ENCODE results near the gene STK35.

Gene STK35

DNA sequence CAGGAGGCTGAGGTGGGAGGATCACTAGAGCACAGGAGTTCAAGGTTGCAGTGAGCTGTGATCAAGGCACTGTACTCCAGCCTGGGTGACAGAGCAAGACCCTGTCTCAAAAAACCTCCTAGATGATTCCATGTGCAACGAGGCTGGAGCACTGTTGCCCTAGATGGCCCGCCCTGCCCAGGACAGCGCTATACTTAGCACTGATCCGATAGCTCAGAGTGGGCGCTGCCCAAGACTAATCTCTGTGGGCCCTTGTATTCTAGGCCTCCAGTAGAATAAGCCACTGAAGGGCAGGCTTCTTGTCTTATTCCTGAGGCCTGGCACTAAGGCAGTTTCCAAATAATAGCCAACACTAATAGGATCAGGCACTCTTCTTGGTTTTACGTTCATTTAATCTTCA, 41.0 kb downstream of the STK35 start:
- DNase-seq (ENCODE audit: low spot score), result no peak
- TF ChIP-seq, protein P1, sequence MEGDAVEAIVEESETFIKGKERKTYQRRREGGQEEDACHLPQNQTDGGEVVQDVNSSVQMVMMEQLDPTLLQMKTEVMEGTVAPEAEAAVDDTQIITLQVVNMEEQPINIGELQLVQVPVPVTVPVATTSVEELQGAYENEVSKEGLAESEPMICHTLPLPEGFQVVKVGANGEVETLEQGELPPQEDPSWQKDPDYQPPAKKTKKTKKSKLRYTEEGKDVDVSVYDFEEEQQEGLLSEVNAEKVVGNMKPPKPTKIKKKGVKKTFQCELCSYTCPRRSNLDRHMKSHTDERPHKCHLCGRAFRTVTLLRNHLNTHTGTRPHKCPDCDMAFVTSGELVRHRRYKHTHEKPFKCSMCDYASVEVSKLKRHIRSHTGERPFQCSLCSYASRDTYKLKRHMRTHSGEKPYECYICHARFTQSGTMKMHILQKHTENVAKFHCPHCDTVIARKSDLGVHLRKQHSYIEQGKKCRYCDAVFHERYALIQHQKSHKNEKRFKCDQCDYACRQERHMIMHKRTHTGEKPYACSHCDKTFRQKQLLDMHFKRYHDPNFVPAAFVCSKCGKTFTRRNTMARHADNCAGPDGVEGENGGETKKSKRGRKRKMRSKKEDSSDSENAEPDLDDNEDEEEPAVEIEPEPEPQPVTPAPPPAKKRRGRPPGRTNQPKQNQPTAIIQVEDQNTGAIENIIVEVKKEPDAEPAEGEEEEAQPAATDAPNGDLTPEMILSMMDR (IDR thresholded peaks at IDR 0.05; ENCODE audit: extremely low read depth, missing control alignments), result no peak

DNA sequence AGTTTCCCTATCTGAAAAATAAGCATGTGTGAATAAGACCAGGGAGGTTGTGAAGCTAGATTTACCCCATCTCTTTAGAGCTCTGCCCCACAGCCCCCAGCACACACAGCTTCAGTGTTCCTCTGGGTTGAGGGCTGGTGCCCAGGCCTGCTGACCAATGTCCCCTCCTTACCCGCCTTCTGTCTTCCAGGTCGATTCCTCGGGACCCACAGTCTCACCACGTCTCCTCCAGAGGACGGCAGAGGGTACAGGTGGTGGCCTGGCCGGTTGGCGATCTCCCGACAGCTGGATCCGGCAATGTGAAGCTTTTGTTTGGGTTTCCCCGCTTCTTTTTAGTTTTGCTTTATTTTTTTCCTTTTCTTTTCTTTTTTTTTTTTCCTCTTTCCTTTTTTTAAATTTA, 42.0 kb downstream of the STK35 start:
- DNase-seq (ENCODE audit: low spot score), result no peak
- TF ChIP-seq, protein P1 (IDR thresholded peaks at IDR 0.05; ENCODE audit: extremely low read depth, missing control alignments), result no peak

DNA sequence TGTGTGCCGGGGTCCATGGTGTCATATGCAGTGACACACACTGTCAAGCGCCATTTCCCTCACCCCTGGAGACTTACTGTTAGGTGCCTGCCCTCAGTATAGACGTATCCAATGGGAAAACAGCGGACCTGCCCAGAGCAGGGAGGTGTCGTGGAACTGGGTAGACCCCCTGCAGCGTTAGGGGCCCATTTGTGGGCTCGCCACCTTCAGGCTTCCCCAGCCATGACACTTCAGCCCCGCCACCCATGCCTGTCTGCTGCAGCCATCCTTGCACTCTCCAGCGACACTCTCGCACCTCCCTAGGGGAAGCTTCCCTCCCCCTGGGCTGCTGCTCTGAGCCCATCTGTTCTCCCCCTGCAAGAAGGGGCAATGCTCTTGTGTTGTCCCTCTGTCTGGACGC, 43.2 kb downstream of the STK35 start:
- no peak for DNase-seq (ENCODE audit: low spot score)
- TF ChIP-seq, protein P1 (IDR thresholded peaks at IDR 0.05; ENCODE audit: extremely low read depth, missing control alignments), result no peak

DNA sequence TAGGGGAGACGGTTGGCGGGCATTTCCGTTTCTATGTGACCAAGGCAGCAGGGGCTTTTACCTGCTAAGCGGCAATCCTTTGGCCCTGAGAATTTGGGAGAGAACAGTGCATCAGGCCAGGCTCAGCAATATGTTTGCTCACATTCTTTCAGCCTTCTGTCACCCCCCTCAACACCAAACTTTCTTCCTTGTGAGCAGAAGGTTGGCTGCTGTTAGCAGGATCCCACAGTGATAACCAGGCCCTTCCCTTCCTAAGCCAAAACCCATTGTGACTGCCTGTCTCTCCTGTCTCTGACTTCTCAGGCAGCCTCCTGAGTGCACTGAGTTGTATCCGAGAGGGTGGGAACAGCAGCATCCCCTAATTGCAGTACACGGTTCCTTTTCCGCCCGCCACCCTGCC, 43.7 kb downstream of the STK35 start:
- DNase-seq (ENCODE audit: low spot score), result no peak
- TF ChIP-seq, protein P1 (IDR thresholded peaks at IDR 0.05; ENCODE audit: extremely low read depth, missing control alignments), result no peak

DNA sequence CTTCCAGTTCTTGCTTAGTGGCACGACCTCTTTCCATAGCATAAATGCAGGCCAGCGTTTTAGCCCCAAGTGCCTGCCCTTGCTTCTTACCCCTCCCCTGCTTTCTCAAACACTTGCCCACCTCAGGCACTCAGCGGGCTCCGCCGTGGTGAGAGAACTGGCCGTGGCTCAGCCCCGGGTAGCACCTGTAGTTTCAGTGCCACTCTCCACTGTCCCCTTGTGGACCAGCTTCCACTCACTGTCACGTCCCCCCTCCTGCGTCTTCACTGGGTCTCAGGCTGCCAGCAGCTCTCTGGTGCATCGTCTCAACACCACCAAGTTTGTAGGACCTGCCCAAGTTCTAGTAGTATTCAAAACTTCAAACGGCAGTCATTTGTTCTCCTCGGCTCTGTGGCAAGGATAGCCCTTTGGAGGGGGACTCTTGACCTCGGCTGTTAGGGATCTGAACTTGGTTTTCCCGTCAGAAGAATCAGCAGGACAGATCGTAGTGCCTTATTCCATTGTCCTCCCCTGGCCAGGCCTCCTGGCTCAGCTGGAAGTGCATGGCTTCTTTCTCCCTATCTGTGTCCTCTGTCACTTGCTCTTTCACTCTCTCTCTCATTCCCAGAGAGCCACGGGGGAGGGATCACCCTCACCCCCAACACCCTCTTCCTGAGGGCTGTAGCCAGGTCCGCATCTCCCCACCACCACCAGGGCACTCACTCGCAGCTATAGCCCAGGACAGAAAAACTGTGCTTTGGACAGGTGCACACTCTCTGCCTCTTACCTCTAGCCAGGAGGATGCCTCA, 44.6 kb downstream of the STK35 start:
- DNase-seq (ENCODE audit: low spot score), result no peak
- TF ChIP-seq, protein P1 (IDR thresholded peaks at IDR 0.05; ENCODE audit: extremely low read depth, missing control alignments), result no peak

DNA sequence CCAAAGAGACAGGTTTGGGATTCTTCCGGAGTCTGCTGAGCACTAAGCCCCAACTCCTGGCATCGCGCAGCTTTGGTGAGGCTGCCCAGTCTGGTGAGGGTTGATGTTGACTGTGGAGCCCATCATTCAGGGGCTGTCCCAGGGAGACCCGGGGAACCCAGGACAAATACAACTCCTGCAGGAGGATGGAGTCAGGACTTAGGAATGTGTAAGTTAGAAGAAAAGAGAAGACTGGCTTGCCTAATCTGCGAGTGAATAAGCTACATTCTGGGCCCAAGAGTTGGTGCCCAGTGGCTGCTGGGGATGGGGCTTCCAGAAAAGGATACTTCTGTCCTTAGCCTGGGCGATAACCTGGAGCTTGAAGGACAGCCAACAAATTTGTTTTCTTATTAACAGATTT, 47.9 kb downstream of the STK35 start:
- DNase-seq (ENCODE audit: low spot score), result no peak
- TF ChIP-seq, protein P1 (IDR thresholded peaks at IDR 0.05; ENCODE audit: extremely low read depth, missing control alignments), result no peak

DNA sequence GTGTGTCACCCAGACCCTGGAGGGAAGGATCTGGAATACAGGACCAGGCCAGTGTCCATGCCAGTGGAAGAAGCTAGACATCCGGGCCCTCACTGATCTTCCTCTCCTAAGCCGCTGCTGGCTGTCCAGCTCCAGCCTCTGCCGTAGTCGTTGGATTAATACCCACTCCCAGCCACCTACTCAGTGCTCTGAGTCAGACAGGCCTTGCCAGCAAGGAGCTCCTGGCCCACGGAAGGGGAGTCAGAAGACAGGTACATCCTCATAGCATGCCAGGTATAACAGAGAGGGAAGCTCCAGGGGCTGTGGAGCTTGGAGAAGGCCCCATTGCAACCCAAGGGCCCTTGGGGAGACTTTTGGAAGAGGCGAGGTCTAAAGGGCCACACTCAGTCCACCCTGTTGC, 49.0 kb downstream of the STK35 start:
- TF ChIP-seq, protein P1 (IDR thresholded peaks at IDR 0.05; ENCODE audit: extremely low read depth, missing control alignments), result no peak
- DNase-seq (ENCODE audit: low spot score), result no peak
